ENCODE results near the gene TMPRSS15.

TMPRSS15 gene

GRCh38 chr21:18235545-18235944 is 168.0 kb downstream of the TMPRSS15 start:
- no peak for DNase-seq

DNA sequence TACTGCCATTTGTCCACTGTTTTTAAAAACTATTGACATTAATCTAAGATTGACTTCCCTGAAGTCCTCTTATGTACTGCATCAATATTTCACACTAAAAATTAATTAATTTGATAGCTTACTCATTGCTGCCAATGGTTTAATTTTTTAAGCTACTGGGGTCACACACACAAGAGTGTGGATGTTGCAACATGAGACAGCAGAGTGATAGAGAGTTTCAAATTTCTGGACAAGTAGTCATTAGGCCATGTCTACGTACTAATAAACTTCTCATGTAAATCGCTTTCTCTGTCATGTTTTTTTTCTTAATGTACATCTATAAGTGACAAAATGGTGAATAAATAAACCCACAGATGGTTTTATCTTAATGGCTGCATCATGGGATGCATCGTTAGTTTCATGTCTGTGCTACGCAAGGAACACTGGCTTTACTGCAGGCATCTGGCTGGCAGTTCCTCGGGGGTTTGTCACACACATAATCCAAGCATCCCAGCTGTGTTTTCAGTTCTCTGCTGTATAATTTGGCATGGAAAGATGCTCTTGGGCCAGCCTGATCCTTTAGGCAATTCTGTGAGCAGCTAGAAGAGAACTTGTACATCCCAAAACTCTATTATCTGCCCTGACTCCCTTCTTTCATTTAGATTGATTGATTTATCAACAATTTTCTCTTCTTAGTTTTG is 175.4 kb downstream of the TMPRSS15 start:
- no peak for DNase-seq

- DNase-seq, result no peak
Measured at GRCh38 chr21:18222346-18222745, 181.2 kb downstream of the TMPRSS15 start.

DNA sequence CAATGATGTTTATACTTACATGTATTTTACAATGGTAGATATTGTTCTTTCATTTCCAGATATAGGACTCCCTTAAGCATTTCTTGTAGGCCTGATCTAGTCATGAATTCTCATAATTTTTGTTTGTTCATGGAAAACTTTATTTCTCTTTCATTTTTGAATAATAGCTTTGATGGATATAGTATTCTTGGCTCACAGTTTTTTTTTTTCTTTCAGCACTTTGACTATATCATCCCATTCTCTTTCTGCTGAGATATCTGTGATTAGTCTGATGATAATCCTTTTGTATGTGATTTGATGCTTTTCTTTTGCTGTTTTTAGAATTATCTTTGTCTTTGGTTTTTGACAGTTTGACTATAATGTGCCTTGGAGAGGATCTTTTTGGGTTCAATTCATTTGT is 183.1 kb downstream of the TMPRSS15 start:
- DNase-seq, result no peak
